Measurements from ENCODE around the gene CIZ1. TPM values are rescaled to one million over a fixed set of nuclear protein-coding genes. Genes with fewer than 3 reads are reported as not detected.
"Not testable (repeated sequence)": the region's sequence is repeated elsewhere in the genome, so short reads cannot be mapped to it uniquely, and the experiment has no call there.

CIZ1 gene
- total RNA-seq, 1 donor from 2014 or later: 100.0 TPM

GRCh38 chr9:128149001-128149701 lies 42.2 kb downstream of the CIZ1 start, which contains the start of gene LCN2:
Gene LCN2, plus strand, starts transcription at chr9:128149453. Its CDS starts 73 bp downstream, at chr9:128149526.
- DNase-seq (ENCODE audit: low spot score): no peak

GRCh38 chr9:128148509-128149000 lies 42.8 kb downstream of the CIZ1 start:
- DNase-seq (ENCODE audit: low spot score): no peak

GRCh38 chr9:128146591-128147120 lies 44.7 kb downstream of the CIZ1 start:
- no peak for DNase-seq (ENCODE audit: low spot score)

GRCh38 chr9:128145951-128146351 lies 45.4 kb downstream of the CIZ1 start:
- no peak for DNase-seq (ENCODE audit: low spot score)

GRCh38 chr9:128145536-128145935 lies 45.8 kb downstream of the CIZ1 start:
- DNase-seq (ENCODE audit: low spot score): no peak

- no peak for DNase-seq (ENCODE audit: low spot score)
Observed at GRCh38 chr9:128144239-128145181, 46.9 kb downstream of the CIZ1 start.

- DNase-seq (ENCODE audit: low spot score): no peak
Observed at GRCh38 chr9:128143525-128144238, 47.7 kb downstream of the CIZ1 start.

GRCh38 chr9:128142596-128142995 lies 48.8 kb downstream of the CIZ1 start:
- no peak for DNase-seq (ENCODE audit: low spot score)

- DNase-seq (ENCODE audit: low spot score): no peak
Observed at GRCh38 chr9:128142061-128142460, 49.3 kb downstream of the CIZ1 start.

- no peak for DNase-seq (ENCODE audit: low spot score)
Observed at GRCh38 chr9:128141604-128142003, 49.8 kb downstream of the CIZ1 start.

GRCh38 chr9:128139621-128140020 lies 51.8 kb downstream of the CIZ1 start:
- no peak for DNase-seq (ENCODE audit: low spot score)

GRCh38 chr9:128138001-128138400 lies 53.4 kb downstream of the CIZ1 start:
- no peak for DNase-seq (ENCODE audit: low spot score)

GRCh38 chr9:128136816-128137793 lies 54.3 kb downstream of the CIZ1 start:
- DNase-seq (ENCODE audit: low spot score): no peak

- DNase-seq (ENCODE audit: low spot score): not testable (repeated sequence)
Observed at GRCh38 chr9:128135561-128135960, 55.8 kb downstream of the CIZ1 start.

GRCh38 chr9:128132139-128132538 lies 59.2 kb downstream of the CIZ1 start:
- not testable (repeated sequence) for DNase-seq (ENCODE audit: low spot score)

GRCh38 chr9:128131346-128131745 lies 60.0 kb downstream of the CIZ1 start:
- DNase-seq (ENCODE audit: low spot score): not testable (repeated sequence)

- not testable (repeated sequence) for DNase-seq (ENCODE audit: low spot score)
Observed at GRCh38 chr9:128130651-128131050, 60.7 kb downstream of the CIZ1 start.

GRCh38 chr9:128129976-128130590 lies 61.3 kb downstream of the CIZ1 start:
- DNase-seq (ENCODE audit: low spot score): not testable (repeated sequence)

GRCh38 chr9:128128836-128129590 lies 62.4 kb downstream of the CIZ1 start:
- no peak for DNase-seq (ENCODE audit: low spot score)
